Gastroesophageal sphincter (tissue), 4 donors: Measurements from ENCODE around the gene PABPC4L. TPM values are rescaled to one million over a fixed set of nuclear protein-coding genes. Genes with fewer than 3 reads are reported as not detected.

Experiments
- ATAC-seq: fragments of 150-250 bp; one replicate; pipeline ENCODE4 v1.9.1; 2016; ENCODE audit warnings: mild to moderate bottlenecking, moderate library complexity
- H3K27ac ChIP-seq, 4 donors: fragments of 200-600 bp; sonication (generic) in 3 of 4; 1 replicate in 3 of 4; 2 replicates in 1 of 4; pipeline ENCODE4 v1.5.1; 2016 to 2019
- H3K27me3 ChIP-seq: fragments of 200-600 bp; sonication (generic); one replicate; pipeline ENCODE4 v1.5.1; 2019
- H3K36me3 ChIP-seq, 2 donors: fragments of 200-600 bp; sonication (generic); one replicate each; pipeline ENCODE4 v1.5.1; 2019; ENCODE audit warnings: control low read depth in 1 of 2
- H3K4me1 ChIP-seq, 3 donors: fragments of 200-600 bp; sonication (generic); 1 replicate in 2 of 3; 2 replicates in 1 of 3; pipeline ENCODE4 v1.5.1; 2016 to 2019; ENCODE audit warnings: control low read depth in 2 of 3
- H3K4me3 ChIP-seq, 2 donors: fragments of 200-600 bp; sonication (generic); one replicate each; pipeline ENCODE4 v1.5.1; 2019; ENCODE audit warnings: mild to moderate bottlenecking in 1 of 2, moderate library complexity in 1 of 2
- H3K9me3 ChIP-seq, 3 donors: fragments of 200-600 bp; sonication (generic); one replicate each; pipeline ENCODE4 v1.5.1; 2017 to 2019; ENCODE audit warnings: control low read depth in 2 of 3
- EP300 ChIP-seq: sonication (generic); formaldehyde crosslinking; IDR thresholded peaks from one replicate; pipeline ENCODE4 v1.6.1; 2017; ENCODE audit warnings: antibody characterized with exemption, mild to moderate bottlenecking
- POLR2A ChIP-seq, 2 donors: fragments of 450-650 bp; IDR thresholded peaks; one replicate each; pipeline ENCODE4 v1.6.1; 2017; ENCODE audit warnings: antibody characterized with exemption in 2 of 2, mild to moderate bottlenecking in 2 of 2, moderate library complexity in 1 of 2
- POLR2AphosphoS5 ChIP-seq: sonication (generic); formaldehyde crosslinking; IDR thresholded peaks from one replicate; pipeline ENCODE4 v1.6.1; 2017; ENCODE audit warnings: antibody characterized with exemption
- WGBS, 2 donors: methylation state at CpG; one replicate each; pipeline ENCODE4 v1.1.5; 2018; ENCODE audit warnings: low coverage in 1 of 2; 5-methylcytosine and 5-hydroxymethylcytosine counted together
- total RNA-seq, 4 donors: library from RNA; depleted of rRNA; stranded (reverse); fragments of >200 nt; gene quantifications; one replicate each; pipeline ENCODE4 v1.1.0, GENCODE V29; 2016
- TF ChIP-seq, protein P1 (sequence below), 4 experiments: fragments of 200-600 bp in 2 of 4; fragments of 450-650 bp in 2 of 4; sonication (generic) in 1 of 4; IDR thresholded peaks; one replicate each; pipeline ENCODE4 v1.5.1; 2017 to 2019; ENCODE audit warnings: antibody characterized with exemption in 4 of 4, mild to moderate bottlenecking in 2 of 4, moderate library complexity in 2 of 4

Gene PABPC4L
- total RNA-seq, 4 donors from 2014 or later, result 1.4 to 8.6 (median 2.5) TPM

DNA sequence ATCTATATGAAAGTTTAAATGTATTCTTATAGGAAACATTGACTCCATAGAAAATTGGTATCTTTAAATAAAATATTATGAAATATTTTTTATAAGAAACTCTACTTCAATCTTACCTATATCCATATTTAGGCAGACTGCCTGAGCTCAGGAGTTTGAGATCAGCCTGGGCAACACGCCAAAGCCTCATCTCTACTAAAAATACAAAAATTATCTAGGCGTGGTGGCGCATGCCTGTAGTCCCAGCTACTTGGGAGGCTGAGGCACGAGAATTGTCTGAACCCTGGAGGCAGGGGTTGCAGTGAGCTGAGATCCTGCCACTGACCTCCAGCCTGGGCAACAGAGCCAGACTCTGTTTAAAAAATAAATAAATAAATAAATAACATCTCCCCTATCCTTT lies 47.5 kb downstream of the PABPC4L start:
- TF ChIP-seq, protein P1, sequence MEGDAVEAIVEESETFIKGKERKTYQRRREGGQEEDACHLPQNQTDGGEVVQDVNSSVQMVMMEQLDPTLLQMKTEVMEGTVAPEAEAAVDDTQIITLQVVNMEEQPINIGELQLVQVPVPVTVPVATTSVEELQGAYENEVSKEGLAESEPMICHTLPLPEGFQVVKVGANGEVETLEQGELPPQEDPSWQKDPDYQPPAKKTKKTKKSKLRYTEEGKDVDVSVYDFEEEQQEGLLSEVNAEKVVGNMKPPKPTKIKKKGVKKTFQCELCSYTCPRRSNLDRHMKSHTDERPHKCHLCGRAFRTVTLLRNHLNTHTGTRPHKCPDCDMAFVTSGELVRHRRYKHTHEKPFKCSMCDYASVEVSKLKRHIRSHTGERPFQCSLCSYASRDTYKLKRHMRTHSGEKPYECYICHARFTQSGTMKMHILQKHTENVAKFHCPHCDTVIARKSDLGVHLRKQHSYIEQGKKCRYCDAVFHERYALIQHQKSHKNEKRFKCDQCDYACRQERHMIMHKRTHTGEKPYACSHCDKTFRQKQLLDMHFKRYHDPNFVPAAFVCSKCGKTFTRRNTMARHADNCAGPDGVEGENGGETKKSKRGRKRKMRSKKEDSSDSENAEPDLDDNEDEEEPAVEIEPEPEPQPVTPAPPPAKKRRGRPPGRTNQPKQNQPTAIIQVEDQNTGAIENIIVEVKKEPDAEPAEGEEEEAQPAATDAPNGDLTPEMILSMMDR (IDR thresholded peaks at IDR 0.05), result no peak
- no peak for TF ChIP-seq POLR2AphosphoS5
- Histone ChIP-seq H3K36me3 (no peaks in the 10 kb centered on the region), H3K4me1 (no peaks in the 10 kb centered on the region), H3K9me3 (no peaks in the 10 kb centered on the region), H3K4me3 (no peak overlapping the region), H3K27ac (no peak overlapping the region), H3K27me3 (no peaks in the 10 kb centered on the region)
- no peak for ATAC-seq
- WGBS, 2 donors, result 87 to 96% methylated on average over 4 of the region's 4 CpGs

DNA sequence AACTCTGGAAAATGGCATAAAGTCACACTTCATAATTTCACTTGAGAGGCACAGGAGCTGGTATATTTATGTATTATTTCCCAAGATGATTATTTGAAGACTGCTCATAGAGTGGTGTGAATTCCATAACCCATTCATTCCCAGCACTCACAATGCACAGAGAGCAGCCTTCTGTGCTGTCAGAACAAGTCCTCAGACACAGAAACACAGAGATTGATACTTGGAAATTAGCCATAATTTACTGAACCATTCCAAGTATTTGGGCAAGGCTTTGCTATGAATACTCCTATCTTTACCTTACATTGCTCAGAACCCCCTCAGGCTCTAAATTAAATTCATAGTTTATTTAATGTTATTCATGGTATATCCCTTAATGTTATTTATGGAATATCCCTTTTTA lies 53.6 kb downstream of the PABPC4L start:
- Histone ChIP-seq H3K27ac (no peak overlapping the region), H3K4me1 (no peaks in the 10 kb centered on the region), H3K9me3 (no peaks in the 10 kb centered on the region), H3K36me3 (no peaks in the 10 kb centered on the region), H3K27me3 (no peaks in the 10 kb centered on the region), H3K4me3 (no peak overlapping the region)
- TF ChIP-seq EP300 (no peak), POLR2AphosphoS5 (no peak), POLR2A (IDR thresholded peaks at IDR 0.05) (no peak)
- TF ChIP-seq, protein P1 (IDR thresholded peaks at IDR 0.05), result no peak
- ATAC-seq, result no peak
